Measurements from ENCODE around the gene SYP.
"Not testable (repeated sequence)": the region's sequence is repeated elsewhere in the genome, so short reads cannot be mapped to it uniquely, and the experiment has no call there.

SYP gene

GRCh38 chrX:49175435-49176274 lies 24.3 kb downstream of the SYP start:
- DNase-seq (ENCODE audit: low spot score) = no peak
- in situ Hi-C loops (cut with MboI; ENCODE audit: low pct_unique_long_range_greater_than_20kb, low sequenced_read_pairs, unreplicated experiment) = no loop called here
- no peak for TF ChIP-seq CTCF (IDR thresholded peaks at IDR 0.05; ENCODE audit: extremely low read depth, insufficient read depth, missing control alignments)

- in situ Hi-C loops (cut with MboI; ENCODE audit: low pct_unique_long_range_greater_than_20kb, low sequenced_read_pairs, unreplicated experiment) = no loop called here
- DNase-seq (ENCODE audit: low spot score) = no peak
- TF ChIP-seq CTCF (IDR thresholded peaks at IDR 0.05; ENCODE audit: extremely low read depth, insufficient read depth, missing control alignments) = no peak
These were observed 25.3 kb downstream of the SYP start for GRCh38 chrX:49174723-49175122.

GRCh38 chrX:49173544-49173943 lies 26.4 kb downstream of the SYP start:
- in situ Hi-C loops (cut with MboI; ENCODE audit: low pct_unique_long_range_greater_than_20kb, low sequenced_read_pairs, unreplicated experiment); DNase-seq (ENCODE audit: low spot score): not testable (repeated sequence)

- in situ Hi-C loops (cut with MboI; ENCODE audit: low pct_unique_long_range_greater_than_20kb, low sequenced_read_pairs, unreplicated experiment) = no loop called here
- DNase-seq (ENCODE audit: low spot score) = peak; percentile 73
- no peak for TF ChIP-seq CTCF (IDR thresholded peaks at IDR 0.05; ENCODE audit: extremely low read depth, insufficient read depth, missing control alignments)
These were observed 27.7 kb downstream of the SYP start for GRCh38 chrX:49172280-49172780.

GRCh38 chrX:49171752-49172279 lies 28.2 kb downstream of the SYP start, which contains the start of gene PLP2:
Gene PLP2, plus strand, starts transcription at chrX:49171898. Its CDS starts 103 bp downstream, at chrX:49172001.
- no peak for TF ChIP-seq CTCF (IDR thresholded peaks at IDR 0.05; ENCODE audit: extremely low read depth, insufficient read depth, missing control alignments)
- peak; percentile 62 for DNase-seq (ENCODE audit: low spot score)
- in situ Hi-C loops (cut with MboI; ENCODE audit: low pct_unique_long_range_greater_than_20kb, low sequenced_read_pairs, unreplicated experiment) = no loop called here

- in situ Hi-C loops (cut with MboI; ENCODE audit: low pct_unique_long_range_greater_than_20kb, low sequenced_read_pairs, unreplicated experiment) = no loop called here
- DNase-seq (ENCODE audit: low spot score) = peak; percentile 8
- TF ChIP-seq CTCF (IDR thresholded peaks at IDR 0.05; ENCODE audit: extremely low read depth, insufficient read depth, missing control alignments) = no peak
These were observed 32.3 kb downstream of the SYP start for GRCh38 chrX:49167740-49168108.

All from GM13977 (cell line).